MCF 10A (cell line): ENCODE results near the gene ZNF230. TPM values are rescaled to one million over a fixed set of nuclear protein-coding genes. Genes with fewer than 3 reads are reported as not detected.

Experiments used
- Bru-seq: library from RNA; stranded (reverse); fragments of 400-500 nt; gene quantifications from one replicate; lab custom pipeline; 2021; lab: Mats Ljungman, UMichigan
- BruChase-seq, 2 experiments: library from RNA; stranded (reverse); fragments of 400-500 nt; gene quantifications; one replicate each; lab custom pipeline; 2021; lab: Mats Ljungman, UMichigan
- BruUV-seq: library from RNA; stranded (reverse); fragments of 400-500 nt; replicated peaks from 2 replicates; lab custom pipeline; 2021; lab: Mats Ljungman, UMichigan
- CTCF ChIA-PET: fragments of 300-600 bp; sonication (Branson Sonifier 250); formaldehyde crosslinking; extraction: SDS; loops from one replicate; lab custom pipeline; 2021; ENCODE audit warnings: antibody characterized with exemption, inconsistent platforms; lab: Yijun Ruan, JAX
- POLR2A ChIA-PET: fragments of 300-600, 350-650 bp; sonication (Branson Sonifier 250); formaldehyde crosslinking; extraction: SDS; loops from one replicate; lab custom pipeline; 2020; ENCODE audit warnings: antibody characterized with exemption, inconsistent platforms; lab: Yijun Ruan, JAX
- DNase-seq: peaks from one replicate; pipeline ENCODE4 v3.0.0-alpha.2; 2018; ENCODE audit not compliant: unreplicated experiment
- H3K27ac Mint-ChIP-seq: one replicate; pipeline ENCODE4 v1.8.0; 2022; ENCODE audit warnings: mild to moderate bottlenecking, low read depth, mixed read lengths; ENCODE audit not compliant: unreplicated experiment
- H3K27me3 Mint-ChIP-seq: one replicate; pipeline ENCODE4 v1.8.0; 2022; ENCODE audit warnings: mixed read lengths; ENCODE audit not compliant: insufficient read depth, unreplicated experiment
- H3K36me3 Mint-ChIP-seq: one replicate; pipeline ENCODE4 v1.8.0; 2022; ENCODE audit warnings: mild to moderate bottlenecking, moderate library complexity, mixed read lengths; ENCODE audit not compliant: insufficient read depth, unreplicated experiment
- H3K4me1 Mint-ChIP-seq: one replicate; pipeline ENCODE4 v1.8.0; 2022; ENCODE audit warnings: mixed read lengths; ENCODE audit not compliant: insufficient read depth, unreplicated experiment
- H3K4me3 Mint-ChIP-seq: one replicate; pipeline ENCODE4 v1.8.0; 2022; ENCODE audit warnings: mild to moderate bottlenecking, moderate library complexity, mixed read lengths; ENCODE audit not compliant: unreplicated experiment
- H3K9me3 Mint-ChIP-seq: one replicate; pipeline ENCODE4 v1.8.0; 2022; ENCODE audit warnings: mixed read lengths; ENCODE audit not compliant: unreplicated experiment
- intact Hi-C: fragments of 100-400 bp; cut with micrococcal nuclease; formaldehyde crosslinking; loops from 2 replicates; pipeline ENCODE4 v1.14.1; 2022
- long read RNA-seq: library from polyadenylated mRNA; stranded (forward); transcript quantifications from one replicate; pipeline ENCODE4 v2.0.0, GENCODE V29; 2022
- total RNA-seq: library from RNA; stranded (reverse); gene quantifications from 2 replicates; pipeline ENCODE4 v1.2.3, GENCODE V29; 2022
- TF ChIP-seq, protein P1 (sequence below): fragments of 200-600 bp; IDR thresholded peaks from one replicate; pipeline ENCODE4 v1.8.0; 2022; ENCODE audit warnings: antibody characterized with exemption, mild to moderate bottlenecking; ENCODE audit not compliant: unreplicated experiment

Gene ZNF230
- total RNA-seq (2.9 and 4.0 TPM in 2 replicates), Bru-seq, nascent RNA (percentile 54 among the genes with signal in this experiment), BruChase-seq, experiment 1, labeled RNA remaining after a 6-hour chase (percentile 47 among the genes with signal in this experiment), BruChase-seq, experiment 2, labeled RNA remaining after a 2-hour chase (percentile 57 among the genes with signal in this experiment)
- long read RNA-seq, full-length matches to known transcripts, result 5 of 5 reads
- long read RNA-seq, partial matches to known transcripts, result 0 of 5 reads
- long read RNA-seq, other reads (novel, unspliced or antisense), result 0 of 5 reads

DNA sequence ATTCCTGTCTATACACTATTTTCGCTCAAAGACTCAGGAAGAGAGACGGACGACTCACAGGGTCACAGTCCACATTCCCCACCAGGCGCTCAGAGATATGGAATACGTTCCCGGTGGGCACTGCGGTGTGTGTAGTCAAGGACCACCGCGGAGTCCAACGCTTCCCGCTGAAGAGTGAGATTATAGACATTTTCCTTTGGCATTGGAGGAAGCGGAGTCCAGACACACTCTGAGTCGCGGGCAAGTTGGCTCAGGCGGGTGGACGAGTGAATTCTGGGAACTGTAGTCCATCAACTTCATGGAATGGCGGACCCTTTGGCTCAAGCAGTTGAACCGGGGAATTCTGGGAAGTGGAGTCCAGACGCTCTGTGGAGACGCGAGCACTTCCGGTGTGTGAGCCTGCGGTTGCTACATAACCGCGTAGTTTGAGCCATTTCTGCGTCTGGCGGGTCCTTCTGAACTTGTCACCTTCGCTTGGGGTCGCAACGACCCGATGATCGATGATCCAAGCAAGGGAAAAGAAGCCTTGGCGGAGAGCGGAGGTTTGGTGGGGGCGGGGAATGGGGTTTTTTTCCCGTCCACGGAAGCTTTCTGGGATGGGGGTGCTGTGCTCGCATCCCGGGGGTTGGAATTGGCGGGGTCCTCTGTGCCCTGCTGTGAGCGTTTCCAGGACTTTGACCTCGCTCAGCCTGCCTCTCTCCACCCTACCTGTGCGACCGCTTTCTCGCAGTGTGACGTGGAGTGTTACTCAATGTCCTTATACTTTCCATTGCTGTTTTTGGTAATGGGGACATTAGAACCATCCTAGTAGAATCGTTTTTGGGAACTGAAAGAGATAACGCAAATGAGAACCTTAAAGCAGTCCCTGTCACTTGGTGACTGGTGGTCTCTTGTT lies at the start of gene ZNF230:
TSS of gene ZNF230 (plus strand) at position 392 of the 895 bp plus-strand sequence. CDS start 4,122 bp downstream, outside the sequence.
- Mint-ChIP-seq H3K27ac (peak within 1 kb of the TSS; percentile 90), H3K9me3 (peaks cover 19% of the 10 kb centered on the region), H3K4me1 (peaks cover 14% of the 10 kb centered on the region), H3K4me3 (peak within 1 kb of the TSS; percentile 84), H3K36me3 (peaks cover 8% of the 10 kb centered on the region), H3K27me3 (no peaks in the 10 kb centered on the region)
- DNase-seq, result peak; percentile 99
- ChIA-PET POLR2A (interaction anchor here (0.7 to 4.0 kb wide), 21 partner anchors 19 to 498 kb away, joined by 3 to 20 read pairs (median 5); partner anchors contain the start of genes ZNF155, ZNF180, ZNF221 and ZNF222), CTCF (interaction anchor here (1.3 kb wide), 1 partner anchor 18 kb away, joined by 3 read pairs; no protein-coding TSS in a partner anchor)
- BruUV-seq, result TSS peak; percentile 70
- TF ChIP-seq, protein P1, sequence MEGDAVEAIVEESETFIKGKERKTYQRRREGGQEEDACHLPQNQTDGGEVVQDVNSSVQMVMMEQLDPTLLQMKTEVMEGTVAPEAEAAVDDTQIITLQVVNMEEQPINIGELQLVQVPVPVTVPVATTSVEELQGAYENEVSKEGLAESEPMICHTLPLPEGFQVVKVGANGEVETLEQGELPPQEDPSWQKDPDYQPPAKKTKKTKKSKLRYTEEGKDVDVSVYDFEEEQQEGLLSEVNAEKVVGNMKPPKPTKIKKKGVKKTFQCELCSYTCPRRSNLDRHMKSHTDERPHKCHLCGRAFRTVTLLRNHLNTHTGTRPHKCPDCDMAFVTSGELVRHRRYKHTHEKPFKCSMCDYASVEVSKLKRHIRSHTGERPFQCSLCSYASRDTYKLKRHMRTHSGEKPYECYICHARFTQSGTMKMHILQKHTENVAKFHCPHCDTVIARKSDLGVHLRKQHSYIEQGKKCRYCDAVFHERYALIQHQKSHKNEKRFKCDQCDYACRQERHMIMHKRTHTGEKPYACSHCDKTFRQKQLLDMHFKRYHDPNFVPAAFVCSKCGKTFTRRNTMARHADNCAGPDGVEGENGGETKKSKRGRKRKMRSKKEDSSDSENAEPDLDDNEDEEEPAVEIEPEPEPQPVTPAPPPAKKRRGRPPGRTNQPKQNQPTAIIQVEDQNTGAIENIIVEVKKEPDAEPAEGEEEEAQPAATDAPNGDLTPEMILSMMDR, result no peak
- intact Hi-C loops, result loop anchor here (1.0 to 5.0 kb wide), 5 partner anchors 52 to 210 kb away; partner anchors contain the start of genes ZNF221, ZNF224, ZNF225 and ZNF227

DNA sequence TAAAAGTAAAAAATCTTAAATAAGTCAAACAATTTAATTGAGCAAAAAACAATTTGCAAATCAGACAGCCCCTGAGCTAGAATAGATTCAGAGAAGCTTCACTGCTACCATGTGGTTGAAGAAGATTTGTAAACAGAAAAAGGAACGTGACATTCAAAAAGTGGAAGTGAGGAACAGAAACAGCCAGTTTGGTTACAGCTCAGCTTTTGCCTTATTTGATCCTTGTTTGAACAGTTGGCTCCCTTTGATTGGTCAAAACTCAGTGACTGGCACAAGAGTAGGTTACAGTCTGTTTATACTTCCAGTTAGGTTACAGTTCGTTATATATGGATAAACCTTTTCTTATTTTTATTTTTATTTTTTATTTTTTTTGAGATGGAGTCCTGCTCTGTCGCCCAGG lies 45.9 kb upstream of the ZNF230 start:
- BruUV-seq, result no TSS peak
- TF ChIP-seq, protein P1, result no peak
- POLR2A ChIA-PET, result no interaction called here
- DNase-seq, result no peak
- Mint-ChIP-seq H3K27me3 (no peaks in the 10 kb centered on the region), H3K36me3 (peaks cover 5% of the 10 kb centered on the region), H3K4me3 (no peak overlapping the region), H3K4me1 (no peaks in the 10 kb centered on the region), H3K27ac (no peak overlapping the region), H3K9me3 (peaks cover 17% of the 10 kb centered on the region)
- CTCF ChIA-PET, result no interaction called here
- intact Hi-C loops, result no loop called here

DNA sequence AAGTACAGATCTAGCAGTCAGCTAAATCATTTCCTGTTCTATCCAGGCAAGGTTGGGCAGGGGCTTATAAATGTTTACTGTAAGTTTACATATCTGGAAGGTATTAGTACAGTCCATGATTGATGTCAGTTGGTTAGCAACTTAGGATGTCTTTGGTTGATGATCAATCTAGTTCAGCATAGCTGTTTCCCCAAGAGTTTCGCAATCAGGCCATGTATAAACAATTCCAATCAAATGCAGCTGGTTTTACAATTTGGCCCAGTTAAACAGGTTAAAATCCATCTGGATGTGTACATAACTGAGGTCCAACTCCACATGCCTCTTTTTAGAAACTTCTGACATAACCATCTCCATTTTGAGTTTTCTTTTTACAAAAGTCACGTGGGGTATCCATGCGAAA lies 44.9 kb upstream of the ZNF230 start:
- Mint-ChIP-seq H3K27me3 (no peaks in the 10 kb centered on the region), H3K4me1 (no peaks in the 10 kb centered on the region), H3K9me3 (peaks cover 20% of the 10 kb centered on the region), H3K4me3 (no peak overlapping the region), H3K36me3 (peaks cover 5% of the 10 kb centered on the region), H3K27ac (no peak overlapping the region)
- POLR2A ChIA-PET, result interaction anchor here (1.2 kb wide), 1 partner anchor 10 kb away, joined by 3 read pairs; no protein-coding TSS in a partner anchor
- no peak for DNase-seq
- intact Hi-C loops, result no loop called here
- TF ChIP-seq, protein P1, result no peak
- BruUV-seq, result no TSS peak
- CTCF ChIA-PET, result no interaction called here

DNA sequence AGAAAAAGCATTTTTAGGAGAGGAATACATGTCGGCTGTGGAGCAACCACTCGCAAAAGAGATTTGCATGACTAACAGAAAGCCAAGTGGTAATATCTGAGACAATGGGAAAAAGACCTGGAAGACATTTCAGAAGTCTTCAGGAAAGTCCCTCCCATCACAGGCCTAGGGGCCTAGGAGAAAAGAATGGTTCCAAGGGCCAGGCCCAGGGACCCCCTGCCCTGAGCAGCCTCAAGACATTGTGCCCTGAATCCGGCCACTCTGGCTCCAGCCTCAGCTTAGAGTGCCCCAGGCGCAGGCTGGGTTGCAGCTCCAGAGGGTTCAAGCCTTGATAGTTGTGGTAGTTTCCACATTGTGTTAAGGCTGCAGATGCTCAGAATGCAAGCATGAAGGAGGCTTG lies 42.3 kb upstream of the ZNF230 start:
- no peak overlapping the region for H3K27ac Mint-ChIP-seq
- H3K27me3 Mint-ChIP-seq, result no peaks in the 10 kb centered on the region
- H3K9me3 Mint-ChIP-seq, result peaks cover 29% of the 10 kb centered on the region
- H3K4me1 Mint-ChIP-seq, result no peaks in the 10 kb centered on the region
- ChIA-PET POLR2A (no interaction called here), CTCF (interaction anchor here (0.7 kb wide), 1 partner anchor 11 kb away, joined by 3 read pairs; no protein-coding TSS in a partner anchor)
- intact Hi-C loops, result no loop called here
- H3K4me3 Mint-ChIP-seq, result no peak overlapping the region
- H3K36me3 Mint-ChIP-seq, result peaks cover 6% of the 10 kb centered on the region
- TF ChIP-seq, protein P1, result no peak
- BruUV-seq, result no TSS peak
- no peak for DNase-seq
